K562 (cell line): ENCODE data around the gene SLC2A4.

Source experiments
- PML ChIP-seq: IDR thresholded peaks from 2 replicates; pipeline ENCODE4 v1.6.1; 2012; ENCODE audit warnings: low read length, inconsistent platforms
- TBL1XR1 ChIP-seq, 2 experiments: IDR thresholded peaks; 2 replicates each; pipeline ENCODE4 v1.6.1; 2012; ENCODE audit warnings: improper control_type of control experiment in 2 of 2, low read length in 2 of 2, mild to moderate bottlenecking in 1 of 2
- TBP ChIP-seq: optimal IDR thresholded peaks from 2 replicates; pipeline ENCODE3; 2011; ENCODE audit warnings: low read depth, low read length, improper control_type of control experiment
- ZNF561 ChIP-seq: fragments of 450-650 bp; formaldehyde crosslinking; conservative IDR thresholded peaks from 2 replicates; pipeline ENCODE4 v1.4.0; 2020; ENCODE audit warnings: mild to moderate bottlenecking, moderate library complexity

DNA sequence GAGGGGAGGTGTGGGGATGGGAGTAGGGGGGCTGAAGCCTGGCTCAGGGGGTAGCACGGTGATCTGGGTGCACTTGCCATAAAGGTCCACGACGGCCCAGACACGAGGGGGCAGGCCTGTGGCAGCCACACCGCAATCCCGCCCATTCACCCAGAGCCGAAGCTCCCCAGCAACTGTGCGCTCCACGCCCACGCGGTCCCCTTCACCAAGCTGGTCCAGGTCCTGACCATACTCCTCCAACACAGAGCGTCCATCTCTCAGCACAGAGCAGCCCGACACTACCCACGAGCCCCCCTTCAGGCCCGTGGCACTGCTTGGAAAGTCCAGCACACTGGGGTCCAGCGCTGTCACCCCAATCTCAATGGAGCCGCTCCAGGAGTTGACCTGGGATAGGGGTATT, 46.0 kb downstream of the SLC2A4 start:
- TF ChIP-seq TBP (no peak), TBL1XR1 (IDR thresholded peaks at IDR 0.05; ENCODE audit: low read length in 2 of 2) (no peak), ZNF561 (CRISPR knock-in tag) (no peak), PML (no peak)
